Stimulated activated naive CD8-positive, alpha-beta T cell treated with anti-CD3 and anti-CD28 coated beads, Interleukin-15, Interleukin-2, amounts not matched to agents 100 U/mL and 50 U/mL, for 24 hours (primary cell): Measurements from ENCODE around the gene MBP.
"Not testable (repeated sequence)": the region's sequence is repeated elsewhere in the genome, so short reads cannot be mapped to it uniquely, and the experiment has no call there.

Source experiments
- ATAC-seq: fragments of 150-1000 bp; cut with Tn5 transposase; one replicate; pipeline ENCODE4 v1.10.0; 2021
- DNase-seq: peaks from one replicate; pipeline ENCODE4 v3.0.0; 2021

MBP gene

GRCh38 chr18:77004555-77005380 lies 127.8 kb downstream of the MBP start:
- ATAC-seq: no peak
- no peak for DNase-seq

GRCh38 chr18:77003316-77003715 lies 129.3 kb downstream of the MBP start:
- no peak for ATAC-seq
- DNase-seq: no peak

GRCh38 chr18:77002496-77002895 lies 130.1 kb downstream of the MBP start:
- no peak for DNase-seq
- no peak for ATAC-seq

- ATAC-seq: no peak
- no peak for DNase-seq
Observed at GRCh38 chr18:77001979-77002378, 130.6 kb downstream of the MBP start.

- ATAC-seq: no peak
Observed at GRCh38 chr18:77001041-77001440, 131.5 kb downstream of the MBP start.

GRCh38 chr18:77000527-77000926 lies 132.1 kb downstream of the MBP start:
- peak; percentile 66 for DNase-seq
- ATAC-seq: no peak

More at GRCh38 chr18:77001041-77001440, 131.5 kb downstream of the MBP start:
- no peak for DNase-seq

- DNase-seq (no peak), ATAC-seq (no peak)
Observed at GRCh38 chr18:76999077-76999476, 133.5 kb downstream of the MBP start.

GRCh38 chr18:76997951-76998808 lies 134.4 kb downstream of the MBP start:
- DNase-seq (no peak), ATAC-seq (no peak)

GRCh38 chr18:76996429-76996828 lies 136.2 kb downstream of the MBP start:
- ATAC-seq: no peak
- DNase-seq: no peak

- no peak for DNase-seq
- no peak for ATAC-seq
Observed at GRCh38 chr18:76995896-76996295, 136.7 kb downstream of the MBP start.

GRCh38 chr18:76994086-76994654 lies 138.4 kb downstream of the MBP start:
- DNase-seq: no peak
- no peak for ATAC-seq

GRCh38 chr18:76993573-76993972 lies 139.0 kb downstream of the MBP start:
- DNase-seq (no peak), ATAC-seq (no peak)

GRCh38 chr18:76993085-76993382 lies 139.5 kb downstream of the MBP start:
- DNase-seq (no peak), ATAC-seq (no peak)

- ATAC-seq (no peak), DNase-seq (no peak)
Observed at GRCh38 chr18:76992226-76993084, 140.1 kb downstream of the MBP start.

GRCh38 chr18:76991021-76991688 lies 141.4 kb downstream of the MBP start:
- ATAC-seq (no peak), DNase-seq (no peak)

GRCh38 chr18:76990343-76991020 lies 142.1 kb downstream of the MBP start:
- not testable (repeated sequence) for ATAC-seq, DNase-seq

- ATAC-seq (no peak), DNase-seq (no peak)
Observed at GRCh38 chr18:76989647-76990190, 142.9 kb downstream of the MBP start.

GRCh38 chr18:76988827-76989646 lies 143.5 kb downstream of the MBP start:
- ATAC-seq (no peak), DNase-seq (no peak)

GRCh38 chr18:76988031-76988826 lies 144.4 kb downstream of the MBP start:
- no peak for DNase-seq
- no peak for ATAC-seq
